A549 treated with DMSO at 1 μM for 4 hours (cell line): Measurements from ENCODE around the gene ZNF771. TPM values are rescaled to one million over a fixed set of nuclear protein-coding genes. Genes with fewer than 3 reads are reported as not detected.

Experiments
- total RNA-seq: library from RNA; stranded (reverse); fragments of 200-300 nt; extraction: Qiagen RNA extraction; gene quantifications from 5 replicates; pipeline ENCODE4 v1.2.3, GENCODE V29; 2022; ENCODE audit warnings: low read depth

Gene ZNF771
- total RNA-seq: 3.7 to 6.2 TPM (median 5.4 TPM) in 5 replicates

DNA sequence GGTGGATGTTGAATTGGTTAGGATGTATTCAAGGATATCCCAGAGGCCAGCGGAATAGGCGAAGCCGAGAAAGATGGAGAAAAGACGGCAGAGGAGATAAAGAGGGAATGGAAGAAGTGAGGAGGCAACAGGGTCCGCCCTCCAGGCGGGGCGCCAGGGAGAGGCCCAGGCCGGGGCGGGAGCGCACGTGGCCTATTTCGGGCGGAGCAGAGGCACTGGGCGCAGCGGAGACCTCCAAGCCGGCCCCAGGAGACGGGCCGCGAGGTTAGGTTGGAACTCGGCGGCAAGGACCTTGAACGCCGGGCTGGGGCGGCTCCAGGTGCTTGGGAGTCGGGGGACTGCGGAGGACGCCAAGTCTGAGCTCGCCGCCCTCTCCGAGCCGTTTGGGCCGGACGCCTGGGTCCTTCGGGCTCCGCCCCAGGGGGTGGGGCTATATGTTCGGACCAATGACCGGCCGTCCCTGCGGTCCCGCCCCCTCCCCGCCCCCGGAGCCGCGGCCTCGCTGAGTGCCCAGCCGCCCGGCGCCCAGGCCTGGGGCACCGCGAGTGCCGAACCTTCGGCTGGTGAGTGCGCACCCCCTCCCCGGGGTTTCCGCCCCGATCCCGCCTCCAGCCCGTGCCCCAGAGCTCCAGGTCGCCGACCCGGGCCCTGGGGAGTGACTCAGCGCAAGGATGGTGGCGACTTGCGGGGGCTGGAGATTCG is at the start of gene ZNF771:
ZNF771 (plus strand) TSS at position 505 of the 702 bp plus-strand sequence. CDS start 448 bp downstream, outside the sequence.

DNA sequence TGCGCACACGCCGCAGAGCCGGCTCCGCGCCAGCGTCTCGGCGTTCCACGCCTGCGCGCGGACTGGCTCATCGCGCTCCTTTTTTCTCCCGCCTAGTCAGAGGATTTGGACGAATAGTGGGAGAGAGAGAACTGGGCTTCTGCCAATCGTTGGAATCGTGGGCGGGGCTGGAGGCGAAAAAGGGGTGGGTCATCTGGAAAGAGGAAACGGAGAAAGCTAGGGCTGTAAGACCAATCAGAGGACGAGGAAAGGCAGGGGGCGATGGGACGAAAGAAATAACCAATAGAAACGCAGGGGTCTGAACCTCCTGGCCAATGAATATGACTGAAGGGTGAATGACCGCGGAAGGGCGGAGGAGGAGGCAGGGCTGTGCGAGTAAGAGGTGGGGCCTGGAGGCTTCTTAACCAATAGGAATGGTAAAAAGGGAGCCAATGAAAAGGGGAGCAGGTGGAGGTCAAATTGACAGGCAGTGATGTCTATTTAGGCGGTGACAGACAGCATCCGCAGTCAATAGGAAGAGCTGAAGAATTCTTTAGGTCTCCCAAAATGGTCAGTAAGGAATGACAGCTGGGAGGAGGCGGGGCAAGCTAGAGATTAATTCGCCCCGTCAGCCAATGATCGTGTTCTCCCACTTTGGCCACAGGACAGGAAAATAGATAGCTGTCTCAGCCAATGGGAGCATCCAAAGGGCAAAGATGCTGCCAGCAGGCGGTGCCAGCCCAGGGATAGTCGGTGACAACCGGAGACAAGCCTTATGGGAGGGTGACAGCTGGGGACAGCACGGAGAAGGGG is 36.8 kb upstream of the ZNF771 start, which contains the start of gene TBC1D10B:
TBC1D10B (minus strand) TSS at position 39 of the 792 bp plus-strand sequence. CDS start 311 bp downstream, outside the sequence.

DNA sequence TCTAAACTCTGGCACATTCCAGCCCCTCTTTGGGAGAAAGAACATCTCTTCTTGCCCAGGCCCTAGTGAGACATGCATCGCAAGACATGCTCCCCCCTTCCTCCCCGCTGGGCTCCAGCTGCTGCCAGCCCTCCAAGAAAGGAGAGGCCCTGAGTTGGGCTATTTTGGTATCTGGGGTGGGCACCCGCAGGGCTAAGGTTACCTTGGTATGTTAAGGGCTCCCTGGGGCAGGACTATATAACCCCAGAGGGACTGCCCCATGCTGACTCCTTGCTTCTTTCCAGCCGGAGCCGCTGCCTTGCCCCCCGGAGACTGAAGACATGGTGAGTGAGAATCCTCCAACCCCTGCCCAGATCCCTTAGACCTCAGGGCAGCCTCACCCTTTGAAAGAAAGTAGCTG is 32.9 kb upstream of the ZNF771 start, which contains the start of gene MYL11:
MYL11 (plus strand) TSS at position 265 of the 400 bp plus-strand sequence; CDS start at position 321, 56 bp downstream.

GRCh38 chr16:30382111-30382881 is 25.1 kb upstream of the ZNF771 start, which contains the start of gene SEPTIN1:
Gene SEPTIN1, minus strand, starts transcription at chr16:30382561. Its CDS starts 19 bp downstream, at chr16:30382542.

GRCh38 chr16:30395155-30395991 is 12.0 kb upstream of the ZNF771 start, which contains the start of gene ZNF48:
Gene ZNF48, plus strand, starts transcription at chr16:30395420. Its CDS starts 375 bp downstream, at chr16:30395795.

DNA sequence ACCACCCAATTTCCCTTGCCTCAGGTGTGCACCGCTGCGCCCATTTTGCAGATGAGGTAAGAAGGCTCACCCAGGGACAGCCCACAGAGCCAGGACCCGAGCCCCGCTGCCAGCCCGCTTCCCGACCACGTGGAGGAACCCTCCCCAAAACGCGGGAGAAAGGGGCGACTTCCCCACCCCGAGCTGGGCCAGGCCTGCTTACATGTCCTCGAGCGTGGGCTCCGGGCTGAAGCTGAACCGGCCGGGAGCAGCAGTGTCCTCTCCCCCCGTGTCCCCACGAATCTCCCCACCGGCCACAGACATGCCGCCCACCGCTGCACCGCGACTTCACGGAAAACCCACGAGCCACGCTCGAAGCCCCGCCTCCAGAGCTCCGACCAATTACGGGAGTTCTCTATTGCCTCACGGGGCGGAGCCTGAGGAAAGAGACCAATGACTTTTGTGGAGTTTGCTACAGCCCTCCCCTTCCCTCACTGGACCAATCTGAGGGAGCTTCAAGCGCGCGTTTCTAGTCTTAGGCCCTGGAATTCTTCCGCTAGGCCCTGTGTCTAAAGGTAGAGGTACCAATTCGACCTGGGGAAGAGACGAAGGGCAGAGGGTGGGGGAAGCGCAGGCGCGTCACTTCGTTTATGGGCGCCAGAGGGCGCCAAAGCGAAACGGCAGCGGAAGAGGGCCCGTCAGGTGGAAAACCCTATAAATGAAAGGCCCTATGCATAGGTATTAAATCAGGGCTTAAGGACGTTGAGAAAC is 22.4 kb downstream of the ZNF771 start, which contains the start of gene DCTPP1:
DCTPP1 (minus strand) TSS at position 353 of the 750 bp plus-strand sequence; CDS start at position 303, 50 bp downstream.

GRCh38 chr16:30445408-30446202 is 38.2 kb downstream of the ZNF771 start, which contains the start of gene SEPHS2:
Gene SEPHS2, minus strand, starts transcription at chr16:30445874. Its CDS starts 147 bp downstream, at chr16:30445727.

Other genes starting within 250 kb of the ZNF771 start
- gene CORO1A, start 224.0 kb upstream of the ZNF771 start, total RNA-seq: 2.9 to 4.0 TPM (median 3.5 TPM) in 5 replicates
- 163 to 214 TPM (median 202 TPM) in 5 replicates for gene BOLA2B, start 213.9 kb upstream of the ZNF771 start, total RNA-seq
- 6.8 to 22.9 TPM (median 9.4 TPM) in 5 replicates for gene SLX1A, start 213.7 kb upstream of the ZNF771 start, total RNA-seq
- gene SULT1A3, start 208.4 kb upstream of the ZNF771 start, total RNA-seq: 5.6 to 13.9 TPM (median 9.3 TPM) in 5 replicates
- 0.66 to 3.2 TPM (median 3.0 TPM) in 5 replicates for gene NPIPB13, start 159.1 kb upstream of the ZNF771 start, total RNA-seq
- gene CD2BP2, start 52.3 kb upstream of the ZNF771 start, total RNA-seq: 64.0 to 69.6 TPM (median 67.1 TPM) in 5 replicates
- gene TBC1D10B, start 37.1 kb upstream of the ZNF771 start, total RNA-seq: 26.5 to 36.6 TPM (median 31.8 TPM) in 5 replicates
- gene MYL11, start 32.8 kb upstream of the ZNF771 start, total RNA-seq: 0.46 to 0.63 TPM (median 0.54 TPM) in 3 of 5 replicates, not detected in the others
- gene SEPTIN1, start 25.0 kb upstream of the ZNF771 start, total RNA-seq: 1.4 to 2.2 TPM (median 1.7 TPM) in 5 replicates
- gene ZNF48, start 12.2 kb upstream of the ZNF771 start, total RNA-seq: 11.9 to 12.9 TPM (median 12.4 TPM) in 5 replicates
- gene DCTPP1, start 22.4 kb downstream of the ZNF771 start, total RNA-seq: 115 to 143 TPM (median 137 TPM) in 5 replicates
- 51.1 to 56.3 TPM (median 54.3 TPM) in 5 replicates for gene SEPHS2, start 38.3 kb downstream of the ZNF771 start, total RNA-seq
- 0.12 to 0.28 TPM (median 0.21 TPM) in 4 of 5 replicates, not detected in the other for gene ITGAL, start 65.1 kb downstream of the ZNF771 start, total RNA-seq
- 38.0 to 49.6 TPM (median 44.5 TPM) in 5 replicates for gene ZNF768, start 119.0 kb downstream of the ZNF771 start, total RNA-seq
- 3.1 to 5.1 TPM (median 4.6 TPM) in 5 replicates for gene ZNF747, start 127.3 kb downstream of the ZNF771 start, total RNA-seq
- gene ZNF764, start 150.8 kb downstream of the ZNF771 start, total RNA-seq: 5.2 to 6.3 TPM (median 5.6 TPM) in 5 replicates
- gene ZNF688, start 164.1 kb downstream of the ZNF771 start, total RNA-seq: 5.5 to 10.0 TPM (median 7.8 TPM) in 5 replicates
- not detected in 5 replicates for gene ZNF785, start 178.1 kb downstream of the ZNF771 start, total RNA-seq
- gene ZNF689, start 202.8 kb downstream of the ZNF771 start, total RNA-seq: 7.5 to 9.6 TPM (median 8.7 TPM) in 5 replicates
- gene PRR14, start 243.4 kb downstream of the ZNF771 start, total RNA-seq: 17.7 to 27.0 TPM (median 23.7 TPM) in 5 replicates